Endothelial cell of coronary artery (primary cell): ENCODE results near the gene PPP1R12A. TPM values are rescaled to one million over a fixed set of nuclear protein-coding genes. Genes with fewer than 3 reads are reported as not detected.

Experiments
- total RNA-seq: library from RNA; depleted of rRNA; stranded (reverse); fragments of >200 nt; gene quantifications from 2 replicates; pipeline ENCODE4 v1.2.3, GENCODE V29; 2014

Gene PPP1R12A
- 94.7 and 120 TPM in 2 replicates for total RNA-seq

GRCh38 chr12:79935021-79935623 is at the start of gene PPP1R12A:
TSS of gene PPP1R12A (minus strand) at chr12:79935097. CDS start at chr12:79934931, 166 bp downstream.

Other genes with a start within 250 kb of the PPP1R12A start
- 55.8 and 103 TPM in 2 replicates for gene PAWR, start 244.1 kb downstream of the PPP1R12A start, total RNA-seq
- 1.4 and 1.9 TPM in 2 replicates for gene OTOGL, start 164.4 kb upstream of the PPP1R12A start, total RNA-seq